DND-41 (cell line): ENCODE data around the gene HIGD1C.

Experiments
- EZH2 ChIP-seq: IDR thresholded peaks from 3 replicates; pipeline ENCODE4 v1.6.1; 2012; ENCODE audit warnings: borderline replicate concordance, low read depth, mild to moderate bottlenecking, moderate library complexity, low read length, inconsistent platforms; ENCODE audit not compliant: severe bottlenecking
- TF ChIP-seq, protein P1 (sequence below): IDR thresholded peaks from 2 replicates; pipeline ENCODE4 v1.5.1; 2012; ENCODE audit warnings: borderline replicate concordance, low read length, moderate library complexity, mild to moderate bottlenecking; ENCODE audit not compliant: poor library complexity, severe bottlenecking; ENCODE audit errors: extremely low read depth

DNA sequence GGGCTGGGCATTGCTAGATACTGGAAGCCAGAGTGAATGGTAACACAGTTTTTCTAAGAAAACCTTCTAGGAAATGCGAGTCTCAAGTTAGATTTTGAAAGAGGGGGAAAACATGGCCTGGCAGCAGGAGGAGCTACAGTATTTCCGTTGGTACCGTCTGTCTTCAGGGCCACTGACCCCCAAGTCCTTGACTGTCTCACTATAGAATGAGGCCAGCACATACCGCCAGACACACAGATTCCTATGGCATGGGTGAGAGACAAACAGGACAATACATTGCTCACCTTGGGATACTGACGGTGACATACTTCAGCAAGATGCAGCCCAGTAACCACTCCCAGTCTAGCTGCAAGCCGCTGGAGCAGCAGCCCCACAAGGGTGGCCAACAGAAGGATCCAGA, 52.2 kb downstream of the HIGD1C start:
- TF ChIP-seq, protein P1, sequence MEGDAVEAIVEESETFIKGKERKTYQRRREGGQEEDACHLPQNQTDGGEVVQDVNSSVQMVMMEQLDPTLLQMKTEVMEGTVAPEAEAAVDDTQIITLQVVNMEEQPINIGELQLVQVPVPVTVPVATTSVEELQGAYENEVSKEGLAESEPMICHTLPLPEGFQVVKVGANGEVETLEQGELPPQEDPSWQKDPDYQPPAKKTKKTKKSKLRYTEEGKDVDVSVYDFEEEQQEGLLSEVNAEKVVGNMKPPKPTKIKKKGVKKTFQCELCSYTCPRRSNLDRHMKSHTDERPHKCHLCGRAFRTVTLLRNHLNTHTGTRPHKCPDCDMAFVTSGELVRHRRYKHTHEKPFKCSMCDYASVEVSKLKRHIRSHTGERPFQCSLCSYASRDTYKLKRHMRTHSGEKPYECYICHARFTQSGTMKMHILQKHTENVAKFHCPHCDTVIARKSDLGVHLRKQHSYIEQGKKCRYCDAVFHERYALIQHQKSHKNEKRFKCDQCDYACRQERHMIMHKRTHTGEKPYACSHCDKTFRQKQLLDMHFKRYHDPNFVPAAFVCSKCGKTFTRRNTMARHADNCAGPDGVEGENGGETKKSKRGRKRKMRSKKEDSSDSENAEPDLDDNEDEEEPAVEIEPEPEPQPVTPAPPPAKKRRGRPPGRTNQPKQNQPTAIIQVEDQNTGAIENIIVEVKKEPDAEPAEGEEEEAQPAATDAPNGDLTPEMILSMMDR: no peak
- no peak for TF ChIP-seq EZH2
